Glutamatergic neuron (in vitro differentiated cells): ENCODE results near the gene ST13. TPM values are rescaled to one million over a fixed set of nuclear protein-coding genes. Genes with fewer than 3 reads are reported as not detected.
A peak's percentile ranks its signal among the peaks of the same experiment; 100 is the strongest.
"Not testable (repeated sequence)": the region's sequence is repeated elsewhere in the genome, so short reads cannot be mapped to it uniquely, and the experiment has no call there.

Experiments used
- DNase-seq: peaks from one replicate; pipeline ENCODE4 v3.0.0; 2022
- H3K27ac Mint-ChIP-seq: one replicate; pipeline ENCODE4 v1.8.0; 2020; ENCODE audit warnings: mild to moderate bottlenecking, mixed read lengths, inconsistent platforms; ENCODE audit not compliant: unreplicated experiment
- H3K27me3 Mint-ChIP-seq: one replicate; pipeline ENCODE4 v1.8.0; 2020; ENCODE audit warnings: mild to moderate bottlenecking, moderate library complexity, mixed read lengths, inconsistent platforms; ENCODE audit not compliant: unreplicated experiment
- H3K36me3 Mint-ChIP-seq: one replicate; pipeline ENCODE4 v1.8.0; 2020; ENCODE audit warnings: mild to moderate bottlenecking, mixed read lengths, inconsistent platforms; ENCODE audit not compliant: unreplicated experiment
- H3K4me1 Mint-ChIP-seq: one replicate; pipeline ENCODE4 v1.8.0; 2020; ENCODE audit warnings: mild to moderate bottlenecking, low read depth, mixed read lengths, inconsistent platforms; ENCODE audit not compliant: unreplicated experiment
- H3K4me3 Mint-ChIP-seq: one replicate; pipeline ENCODE4 v1.8.0; 2020; ENCODE audit warnings: mild to moderate bottlenecking, mixed read lengths, inconsistent platforms; ENCODE audit not compliant: unreplicated experiment
- H3K9me3 Mint-ChIP-seq: one replicate; pipeline ENCODE4 v1.8.0; 2020; ENCODE audit warnings: mild to moderate bottlenecking, moderate library complexity, mixed read lengths, inconsistent platforms; ENCODE audit not compliant: unreplicated experiment
- total RNA-seq: library from RNA; stranded (reverse); fragmentation: NEBNext Ultra II Directional; extraction: Animal tissue kit (Norgen Biotek cat#: 25700); gene quantifications from one replicate; pipeline ENCODE4 v1.2.1, GENCODE V29; 2021; ENCODE audit not compliant: unreplicated experiment
- TF ChIP-seq, protein P1 (sequence below): fragments of 200-600 bp; sonication (generic); IDR thresholded peaks from one replicate; pipeline ENCODE4 v1.5.0; 2021; ENCODE audit not compliant: partially characterized antibody, unreplicated experiment

Gene ST13
- total RNA-seq, 1 donor from 2014 or later = 196 TPM

DNA sequence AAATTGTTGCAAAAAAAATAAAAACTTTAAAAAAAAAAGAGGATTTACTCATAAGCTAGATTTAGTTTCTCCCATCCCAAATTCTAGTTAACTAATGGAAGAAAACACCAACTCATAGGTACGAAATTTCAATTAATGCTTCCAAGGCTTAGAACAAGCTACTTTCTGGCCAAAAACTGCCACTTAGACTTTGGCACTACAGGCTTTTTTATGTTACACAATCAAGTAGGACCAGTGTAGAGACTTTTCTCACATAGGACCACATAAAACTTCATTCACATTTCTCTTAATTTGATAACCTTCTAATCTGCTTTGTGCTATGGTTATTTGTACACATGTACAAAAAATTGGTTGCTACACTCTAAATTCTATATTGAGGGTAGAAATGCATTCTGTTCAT is 3.1 kb downstream of the ST13 start:
- H3K9me3 Mint-ChIP-seq = peaks cover 10% of the 10 kb centered on the region
- peaks cover 22% of the 10 kb centered on the region for H3K4me1 Mint-ChIP-seq
- TF ChIP-seq, protein P1, sequence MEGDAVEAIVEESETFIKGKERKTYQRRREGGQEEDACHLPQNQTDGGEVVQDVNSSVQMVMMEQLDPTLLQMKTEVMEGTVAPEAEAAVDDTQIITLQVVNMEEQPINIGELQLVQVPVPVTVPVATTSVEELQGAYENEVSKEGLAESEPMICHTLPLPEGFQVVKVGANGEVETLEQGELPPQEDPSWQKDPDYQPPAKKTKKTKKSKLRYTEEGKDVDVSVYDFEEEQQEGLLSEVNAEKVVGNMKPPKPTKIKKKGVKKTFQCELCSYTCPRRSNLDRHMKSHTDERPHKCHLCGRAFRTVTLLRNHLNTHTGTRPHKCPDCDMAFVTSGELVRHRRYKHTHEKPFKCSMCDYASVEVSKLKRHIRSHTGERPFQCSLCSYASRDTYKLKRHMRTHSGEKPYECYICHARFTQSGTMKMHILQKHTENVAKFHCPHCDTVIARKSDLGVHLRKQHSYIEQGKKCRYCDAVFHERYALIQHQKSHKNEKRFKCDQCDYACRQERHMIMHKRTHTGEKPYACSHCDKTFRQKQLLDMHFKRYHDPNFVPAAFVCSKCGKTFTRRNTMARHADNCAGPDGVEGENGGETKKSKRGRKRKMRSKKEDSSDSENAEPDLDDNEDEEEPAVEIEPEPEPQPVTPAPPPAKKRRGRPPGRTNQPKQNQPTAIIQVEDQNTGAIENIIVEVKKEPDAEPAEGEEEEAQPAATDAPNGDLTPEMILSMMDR = no peak
- H3K27ac Mint-ChIP-seq = peak overlapping the region; percentile 94
- H3K36me3 Mint-ChIP-seq = no peaks in the 10 kb centered on the region
- DNase-seq = no peak
- peaks cover 12% of the 10 kb centered on the region for H3K27me3 Mint-ChIP-seq
- peak overlapping the region; percentile 73 for H3K4me3 Mint-ChIP-seq

DNA sequence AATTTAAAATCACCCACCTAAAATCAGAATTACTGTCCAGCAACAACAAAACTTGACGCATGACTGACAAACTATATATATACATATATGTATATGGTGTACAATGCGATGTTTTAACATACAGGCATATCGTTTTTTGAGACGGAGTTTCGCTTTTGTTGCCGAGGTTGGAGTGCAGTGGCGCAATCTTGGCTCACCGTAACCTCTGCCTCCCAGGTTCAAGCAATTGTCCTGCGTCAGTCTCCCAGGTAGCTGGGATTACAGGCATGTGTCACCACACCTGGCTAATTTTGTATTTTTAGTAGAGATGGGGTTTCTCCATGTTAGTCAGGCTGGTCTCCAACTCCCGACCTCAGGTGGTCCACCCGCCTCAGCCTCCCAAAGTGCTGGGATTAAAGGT is 10.6 kb downstream of the ST13 start:
- not testable (repeated sequence) for H3K4me3 Mint-ChIP-seq, H3K4me1 Mint-ChIP-seq, DNase-seq, H3K27ac Mint-ChIP-seq, H3K9me3 Mint-ChIP-seq, H3K27me3 Mint-ChIP-seq, H3K36me3 Mint-ChIP-seq

DNA sequence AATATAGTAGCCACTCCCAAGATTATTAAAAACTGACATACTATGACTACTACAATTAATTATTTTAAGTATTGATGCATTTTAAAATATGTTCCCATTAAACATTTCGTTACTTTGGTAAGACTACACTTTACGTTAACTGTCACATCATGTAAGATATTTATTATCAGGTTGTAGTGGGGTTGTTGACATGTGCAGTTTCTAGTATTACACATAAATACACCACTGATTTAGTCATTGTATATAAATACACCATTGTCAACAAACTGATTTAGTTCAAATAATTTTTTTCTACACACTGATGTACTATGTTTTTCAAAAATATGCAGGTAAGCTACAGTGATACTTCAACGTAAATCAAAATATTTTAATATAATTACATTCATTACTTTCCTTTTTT is 11.5 kb downstream of the ST13 start:
- Mint-ChIP-seq H3K27ac (no peak overlapping the region), H3K36me3 (no peaks in the 10 kb centered on the region), H3K9me3 (no peaks in the 10 kb centered on the region), H3K27me3 (no peaks in the 10 kb centered on the region), H3K4me1 (no peaks in the 10 kb centered on the region), H3K4me3 (no peak overlapping the region)
- TF ChIP-seq, protein P1 = no peak
- DNase-seq = no peak

DNA sequence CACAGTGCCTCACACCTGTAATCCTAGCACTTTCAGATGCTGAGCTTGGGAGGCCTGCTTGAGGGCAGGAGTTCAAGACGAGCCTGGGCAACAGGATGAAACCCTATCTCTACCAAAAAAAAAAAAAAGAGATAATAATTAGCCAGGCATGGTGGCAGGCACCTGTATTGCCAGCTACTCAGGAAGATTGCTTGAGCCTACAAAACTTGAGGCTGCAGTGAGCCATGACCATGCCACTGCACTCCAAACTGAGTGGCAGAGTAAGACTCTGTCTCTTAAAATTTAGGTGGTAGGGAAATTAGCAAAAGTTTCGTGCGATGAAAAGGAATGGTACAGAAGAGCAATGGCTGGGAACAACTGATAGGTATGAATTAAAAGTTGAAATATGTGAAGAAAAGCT is 18.0 kb downstream of the ST13 start:
- Mint-ChIP-seq H3K4me1 (no peaks in the 10 kb centered on the region), H3K27ac (no peak overlapping the region), H3K4me3 (no peak overlapping the region), H3K9me3 (no peaks in the 10 kb centered on the region), H3K36me3 (no peaks in the 10 kb centered on the region), H3K27me3 (no peaks in the 10 kb centered on the region)
- TF ChIP-seq, protein P1 = no peak
- no peak for DNase-seq

DNA sequence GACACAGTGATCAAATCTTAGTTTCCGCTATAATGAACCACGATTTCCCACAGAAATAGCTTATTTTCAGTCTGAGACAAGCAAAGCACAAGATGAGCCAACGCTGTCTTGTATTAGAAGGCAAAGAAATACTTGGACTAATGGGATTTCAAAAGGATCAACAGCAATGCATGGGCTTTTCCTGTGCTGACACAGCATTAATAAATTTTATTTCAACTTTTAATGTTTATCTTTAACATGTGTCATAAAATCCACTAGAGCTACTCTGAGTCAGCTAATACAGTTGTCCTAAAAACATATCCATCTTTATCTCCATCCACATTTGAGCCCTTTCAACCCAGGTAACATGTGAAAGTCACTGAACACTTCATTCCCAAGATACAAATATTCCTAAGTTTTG is 21.8 kb downstream of the ST13 start:
- Mint-ChIP-seq H3K4me1 (no peaks in the 10 kb centered on the region), H3K9me3 (no peaks in the 10 kb centered on the region), H3K36me3 (no peaks in the 10 kb centered on the region), H3K27me3 (no peaks in the 10 kb centered on the region), H3K27ac (no peak overlapping the region), H3K4me3 (no peak overlapping the region)
- no peak for DNase-seq
- TF ChIP-seq, protein P1 = no peak

DNA sequence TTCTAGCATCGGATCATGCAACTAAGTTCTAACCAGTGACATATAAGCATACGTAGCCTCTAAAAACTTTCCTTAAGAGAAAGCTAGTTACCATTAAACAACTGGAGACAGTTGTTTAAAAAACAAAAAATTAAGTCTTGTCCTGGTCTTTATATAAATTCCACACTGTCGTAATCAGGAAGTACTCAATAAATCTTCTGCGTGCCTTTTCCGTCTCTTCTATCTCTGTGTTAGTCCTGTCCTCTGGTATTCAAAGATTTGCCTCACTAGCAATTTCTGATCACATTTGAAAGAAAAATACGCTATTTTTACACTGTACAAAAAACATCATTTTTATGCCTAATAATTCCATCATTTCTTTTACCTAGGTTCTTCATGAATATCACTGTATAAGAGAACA is 27.3 kb downstream of the ST13 start:
- no peaks in the 10 kb centered on the region for H3K27me3 Mint-ChIP-seq
- H3K9me3 Mint-ChIP-seq = no peaks in the 10 kb centered on the region
- H3K4me1 Mint-ChIP-seq = no peaks in the 10 kb centered on the region
- H3K36me3 Mint-ChIP-seq = no peaks in the 10 kb centered on the region
- DNase-seq = no peak
- TF ChIP-seq, protein P1 = no peak
- no peak overlapping the region for H3K27ac Mint-ChIP-seq
- H3K4me3 Mint-ChIP-seq = no peak overlapping the region
